DMS53 (cell line): ENCODE data around the gene SDC4.

ENCODE experiments used
- DNase-seq: peaks from one replicate; lab custom pipeline; 2025; lab: John Stamatoyannopoulos, UW

The SDC4 gene

GRCh38 chr20:45318948-45319347 is 29.3 kb downstream of the SDC4 start:
- DNase-seq, result no peak

GRCh38 chr20:45318386-45318939 is 29.8 kb downstream of the SDC4 start:
- DNase-seq, result no peak

GRCh38 chr20:45317826-45318225 is 30.4 kb downstream of the SDC4 start:
- DNase-seq, result no peak

GRCh38 chr20:45316150-45317080 is 31.8 kb downstream of the SDC4 start:
- DNase-seq, result peak; percentile 30

- no peak for DNase-seq
These were observed 32.6 kb downstream of the SDC4 start for GRCh38 chr20:45315672-45316071.

- DNase-seq, result no peak
These were observed 34.3 kb downstream of the SDC4 start for GRCh38 chr20:45313943-45314342.

GRCh38 chr20:45313065-45313695 is 35.0 kb downstream of the SDC4 start:
- no peak for DNase-seq

- DNase-seq, result no peak
These were observed 36.0 kb downstream of the SDC4 start for GRCh38 chr20:45312241-45312640.

GRCh38 chr20:45311589-45312211 is 36.5 kb downstream of the SDC4 start:
- peak; percentile 85 for DNase-seq

- DNase-seq, result no peak
These were observed 39.1 kb downstream of the SDC4 start for GRCh38 chr20:45309075-45309474.

- peak; percentile 71 for DNase-seq
These were observed 40.0 kb downstream of the SDC4 start, which contains the start of gene MATN4 for GRCh38 chr20:45308117-45308778. Gene MATN4, minus strand, starts transcription at chr20:45308299. Its CDS starts 2,717 bp downstream, at chr20:45305582.

- DNase-seq, result no peak
These were observed 41.1 kb downstream of the SDC4 start for GRCh38 chr20:45307076-45307640.

GRCh38 chr20:45306431-45306982 is 41.7 kb downstream of the SDC4 start, which contains the start of gene RBPJL:
Gene RBPJL, plus strand, starts transcription at chr20:45306840. Its CDS starts 83 bp downstream, at chr20:45306923.
- DNase-seq, result peak; percentile 55

GRCh38 chr20:45305262-45305661 is 43.0 kb downstream of the SDC4 start:
- DNase-seq, result peak; percentile 79

GRCh38 chr20:45304464-45304999 is 43.7 kb downstream of the SDC4 start:
- no peak for DNase-seq

GRCh38 chr20:45303586-45304463 is 44.4 kb downstream of the SDC4 start:
- DNase-seq, result no peak

- no peak for DNase-seq
These were observed 46.4 kb downstream of the SDC4 start for GRCh38 chr20:45301824-45302271.

- DNase-seq, result peak; percentile 67
These were observed 47.3 kb downstream of the SDC4 start for GRCh38 chr20:45300961-45301360.

GRCh38 chr20:45299786-45300185 is 48.4 kb downstream of the SDC4 start:
- no peak for DNase-seq
